Brain microvascular endothelial cell (primary cell): ENCODE data around the gene FDPS.
A peak's percentile ranks its signal among the peaks of the same experiment; 100 is the strongest.

Source experiments
- DNase-seq: peaks from one replicate; pipeline ENCODE4 v3.0.0-alpha.2; 2020
- H3K27ac ChIP-seq: fragments of 250-450 bp; sonication (Bioruptor Pico); 2 replicates; pipeline ENCODE4 v1.5.1; 2020; ENCODE audit warnings: mild to moderate bottlenecking, moderate library complexity
- H3K27me3 ChIP-seq: fragments of 250-450 bp; sonication (Bioruptor Pico); replicated peaks from 2 replicates; pipeline ENCODE4 v1.5.1; 2020; ENCODE audit warnings: mild to moderate bottlenecking
- H3K36me3 ChIP-seq: fragments of 250-450 bp; sonication (Bioruptor Pico); replicated peaks from 2 replicates; pipeline ENCODE4 v1.5.1; 2020; ENCODE audit warnings: mild to moderate bottlenecking
- H3K4me3 ChIP-seq: 2 replicates; pipeline ENCODE4 v1.5.1; 2011; ENCODE audit warnings: low read depth, mild to moderate bottlenecking, control low read depth, low read length, moderate library complexity
- CTCF ChIP-seq: IDR thresholded peaks from 2 replicates; pipeline ENCODE4 v1.5.1; 2011; ENCODE audit warnings: low read depth, mild to moderate bottlenecking, moderate library complexity, low read length, control low read depth, inconsistent platforms; ENCODE audit errors: missing control alignments
- in situ Hi-C: cut with HindIII; loops from 2 replicates; pipeline ENCODE4 v1.10.0; 2017; ENCODE audit warnings: low sequenced_read_pairs, low pct_ligation_motif_present

Gene FDPS

GRCh38 chr1:155273343-155274245 is 35.1 kb upstream of the FDPS start, which contains the start of gene CLK2:
Gene CLK2 (minus strand): TSS chr1:155273504. CDS start chr1:155270977, 2,527 bp downstream.
- Histone ChIP-seq H3K4me3 (peak within 1 kb of the TSS; percentile 83), H3K36me3 (peaks cover 28% of the 10 kb centered on the region)

GRCh38 chr1:155277070-155277901 is 31.4 kb upstream of the FDPS start, which contains the start of gene HCN3:
Gene HCN3 (plus strand): TSS chr1:155277463. CDS start chr1:155277591, 128 bp downstream.
- Histone ChIP-seq H3K27ac (no peak within 1 kb of the TSS), H3K27me3 (no peaks in the 10 kb centered on the region), H3K4me3 (peak within 1 kb of the TSS; percentile 58), H3K36me3 (no peaks in the 10 kb centered on the region)
- peak; percentile 95 for DNase-seq
- in situ Hi-C loops: no loop called here
- TF ChIP-seq CTCF: peak; percentile 49

More at GRCh38 chr1:155273343-155274245, 35.1 kb upstream of the FDPS start, which contains the start of gene CLK2:
- Histone ChIP-seq H3K27me3 (no peaks in the 10 kb centered on the region), H3K27ac (peak within 1 kb of the TSS; percentile 86)
- no peak for TF ChIP-seq CTCF
- in situ Hi-C loops: no loop called here
- DNase-seq: peak; percentile 87

- H3K27me3 ChIP-seq: no peaks in the 10 kb centered on the region
- H3K4me3 ChIP-seq: peak overlapping the region; percentile 58
- no peak for DNase-seq
- TF ChIP-seq CTCF: peak; percentile 49
- no peaks in the 10 kb centered on the region for H3K36me3 ChIP-seq
- in situ Hi-C loops: no loop called here
- H3K27ac ChIP-seq: no peak overlapping the region
These were observed 30.6 kb upstream of the FDPS start for GRCh38 chr1:155277902-155278688.

- no peak for DNase-seq
- Histone ChIP-seq H3K27me3 (no peaks in the 10 kb centered on the region), H3K36me3 (no peaks in the 10 kb centered on the region), H3K27ac (no peak overlapping the region), H3K4me3 (no peak overlapping the region)
- in situ Hi-C loops: no loop called here
- no peak for TF ChIP-seq CTCF
These were observed 29.9 kb upstream of the FDPS start for GRCh38 chr1:155278689-155279160.

- Histone ChIP-seq H3K4me3 (no peak overlapping the region), H3K27ac (no peak overlapping the region), H3K36me3 (no peaks in the 10 kb centered on the region), H3K27me3 (no peaks in the 10 kb centered on the region)
- DNase-seq: no peak
- in situ Hi-C loops: no loop called here
- no peak for TF ChIP-seq CTCF
These were observed 29.4 kb upstream of the FDPS start for GRCh38 chr1:155279268-155279667.
